MM.1S (cell line): ENCODE results near the gene TMEM184A.

Experiments used
- DNase-seq: peaks from one replicate; pipeline ENCODE4 v3.0.0-alpha.2; 2015
- H2AFZ ChIP-seq: fragments of 300-600 bp; sonication (generic); 2 replicates; pipeline ENCODE4 v1.6.0; 2016; ENCODE audit warnings: antibody characterized with exemption, low read length
- H3F3A ChIP-seq: fragments of 300-600 bp; sonication (generic); 2 replicates; pipeline ENCODE4 v1.6.1; 2016; ENCODE audit warnings: mild to moderate bottlenecking, antibody characterized with exemption, low read length, moderate library complexity, mixed read lengths; ENCODE audit not compliant: insufficient read depth
- H3K27ac ChIP-seq: fragments of 300-600 bp; sonication (generic); 2 replicates; pipeline ENCODE4 v1.5.1; 2016; ENCODE audit warnings: mild to moderate bottlenecking, low read length
- H3K27me3 ChIP-seq: fragments of 300-600 bp; sonication (generic); replicated peaks from 2 replicates; pipeline ENCODE4 v1.6.0; 2016; ENCODE audit warnings: low read length; ENCODE audit not compliant: insufficient read depth
- H3K36me3 ChIP-seq: fragments of 300-600 bp; sonication (generic); replicated peaks from 2 replicates; pipeline ENCODE4 v1.6.1; 2016; ENCODE audit warnings: mild to moderate bottlenecking, low read length, mixed read lengths; ENCODE audit not compliant: insufficient read depth
- H3K4me1 ChIP-seq: fragments of 300-600 bp; sonication (generic); 2 replicates; pipeline ENCODE4 v1.6.1; 2016; ENCODE audit warnings: low read length, mixed read lengths
- H3K4me2 ChIP-seq: fragments of 300-600 bp; sonication (generic); 2 replicates; pipeline ENCODE4 v1.6.0; 2016; ENCODE audit warnings: low read depth, low read length
- H3K4me3 ChIP-seq: fragments of 300-600 bp; sonication (generic); 2 replicates; pipeline ENCODE4 v1.5.1; 2016; ENCODE audit warnings: low read length, mixed read lengths
- H3K79me2 ChIP-seq: fragments of 300-600 bp; sonication (generic); 2 replicates; pipeline ENCODE4 v1.6.1; 2016; ENCODE audit warnings: mixed run types, low read length, mixed read lengths
- H3K9ac ChIP-seq: fragments of 300-600 bp; sonication (generic); 2 replicates; pipeline ENCODE4 v1.6.1; 2016; ENCODE audit warnings: low read length, mixed read lengths
- H3K9me2 ChIP-seq: fragments of 300-600 bp; sonication (generic); replicated peaks from 2 replicates; pipeline ENCODE4 v1.6.1; 2016; ENCODE audit warnings: mild to moderate bottlenecking, low read length, mixed read lengths; ENCODE audit not compliant: insufficient read depth
- H3K9me3 ChIP-seq: fragments of 300-600 bp; sonication (generic); replicated peaks from 2 replicates; pipeline ENCODE4 v1.6.1; 2016; ENCODE audit warnings: mild to moderate bottlenecking, low read length, mixed read lengths; ENCODE audit not compliant: insufficient read depth
- H4K20me1 ChIP-seq: fragments of 300-600 bp; sonication (generic); 2 replicates; pipeline ENCODE4 v1.6.1; 2016; ENCODE audit warnings: mild to moderate bottlenecking, low read length, moderate library complexity, mixed read lengths; ENCODE audit not compliant: insufficient read depth
- EZH2 ChIP-seq: fragments of 300-600 bp; sonication (generic); optimal IDR thresholded peaks from 2 replicates; pipeline ENCODE3; 2017; ENCODE audit warnings: low read depth, mild to moderate bottlenecking, antibody characterized with exemption, low read length, mixed read lengths
- EZH2phosphoT487 ChIP-seq: fragments of 300-600 bp; sonication (generic); IDR thresholded peaks from 2 replicates; pipeline ENCODE4 v1.6.1; 2018; ENCODE audit warnings: antibody characterized with exemption, low read length
- TF ChIP-seq, protein P1 (sequence below): fragments of 300-600 bp; sonication (generic); IDR thresholded peaks from 2 replicates; pipeline ENCODE4 v1.5.1; 2016; ENCODE audit warnings: antibody characterized with exemption, low read length, mixed read lengths

Gene TMEM184A

DNA sequence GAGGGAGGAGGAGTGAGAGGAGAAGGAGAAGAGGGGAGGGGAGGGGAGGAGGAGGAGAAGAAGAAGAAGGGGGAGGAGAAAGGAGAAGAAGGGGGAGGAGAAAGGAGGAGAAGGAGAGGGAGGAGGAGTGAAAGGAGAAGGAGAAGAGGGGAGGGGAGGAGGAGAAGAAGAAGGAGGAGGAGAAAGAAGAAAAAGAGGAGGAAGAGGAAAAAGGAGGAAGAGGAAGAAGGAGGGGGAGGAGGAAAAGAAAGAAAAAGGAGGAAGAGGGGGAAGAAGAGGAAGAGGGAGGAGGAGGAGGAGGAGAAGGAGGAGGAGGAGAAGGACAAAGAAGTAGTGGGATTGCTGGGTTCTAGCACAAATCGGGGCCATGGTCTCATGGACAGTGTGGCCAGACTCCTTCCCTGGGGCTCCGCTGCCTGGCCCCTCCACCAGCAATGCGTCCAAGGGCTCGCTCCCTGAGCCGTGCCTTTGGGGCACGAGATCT, 29.7 kb downstream of the TMEM184A start:
- DNase-seq = no peak
- no peak overlapping the region for H3K4me2 ChIP-seq
- H3K9ac ChIP-seq = no peak overlapping the region
- TF ChIP-seq, protein P1, sequence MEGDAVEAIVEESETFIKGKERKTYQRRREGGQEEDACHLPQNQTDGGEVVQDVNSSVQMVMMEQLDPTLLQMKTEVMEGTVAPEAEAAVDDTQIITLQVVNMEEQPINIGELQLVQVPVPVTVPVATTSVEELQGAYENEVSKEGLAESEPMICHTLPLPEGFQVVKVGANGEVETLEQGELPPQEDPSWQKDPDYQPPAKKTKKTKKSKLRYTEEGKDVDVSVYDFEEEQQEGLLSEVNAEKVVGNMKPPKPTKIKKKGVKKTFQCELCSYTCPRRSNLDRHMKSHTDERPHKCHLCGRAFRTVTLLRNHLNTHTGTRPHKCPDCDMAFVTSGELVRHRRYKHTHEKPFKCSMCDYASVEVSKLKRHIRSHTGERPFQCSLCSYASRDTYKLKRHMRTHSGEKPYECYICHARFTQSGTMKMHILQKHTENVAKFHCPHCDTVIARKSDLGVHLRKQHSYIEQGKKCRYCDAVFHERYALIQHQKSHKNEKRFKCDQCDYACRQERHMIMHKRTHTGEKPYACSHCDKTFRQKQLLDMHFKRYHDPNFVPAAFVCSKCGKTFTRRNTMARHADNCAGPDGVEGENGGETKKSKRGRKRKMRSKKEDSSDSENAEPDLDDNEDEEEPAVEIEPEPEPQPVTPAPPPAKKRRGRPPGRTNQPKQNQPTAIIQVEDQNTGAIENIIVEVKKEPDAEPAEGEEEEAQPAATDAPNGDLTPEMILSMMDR = no peak
- TF ChIP-seq EZH2phosphoT487 (no peak), EZH2 (no peak)
- no peaks in the 10 kb centered on the region for H3K36me3 ChIP-seq
- H3K4me3 ChIP-seq = no peak overlapping the region
- peaks cover 2% of the 10 kb centered on the region for H3K79me2 ChIP-seq
- no peaks in the 10 kb centered on the region for H3K9me2 ChIP-seq
- H3K27me3 ChIP-seq = peaks cover 61% of the 10 kb centered on the region
- H2AFZ ChIP-seq = no peak overlapping the region
- H3K27ac ChIP-seq = no peak overlapping the region
- no peaks in the 10 kb centered on the region for H3K9me3 ChIP-seq
- no peaks in the 10 kb centered on the region for H3F3A ChIP-seq
- H4K20me1 ChIP-seq = no peaks in the 10 kb centered on the region
- 0 out of 2 replicates have a peak, but pooled peaks cover under 1% of the 10 kb centered on the region for H3K4me1 ChIP-seq

DNA sequence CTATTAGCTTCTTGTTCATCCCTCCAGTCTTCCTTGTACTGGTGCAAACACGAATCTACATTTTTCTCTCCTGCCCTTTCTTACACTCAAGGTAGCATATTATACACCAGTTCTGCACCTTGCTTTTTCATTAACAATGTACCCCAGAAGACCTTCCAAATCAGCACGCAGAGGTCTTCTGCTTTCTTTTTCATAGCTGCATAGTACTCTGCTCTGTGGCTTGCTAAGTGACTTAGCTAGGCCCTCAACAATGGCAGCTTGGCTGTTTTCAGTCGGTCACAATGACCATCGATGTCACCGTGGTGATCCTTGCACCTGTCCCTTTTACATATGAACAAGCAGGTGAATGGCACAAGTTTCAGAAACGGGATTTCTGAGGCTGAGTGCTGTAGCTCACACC, 30.6 kb downstream of the TMEM184A start:
- no peak overlapping the region for H3K27ac ChIP-seq
- H3K36me3 ChIP-seq = no peaks in the 10 kb centered on the region
- peaks cover 62% of the 10 kb centered on the region for H3K27me3 ChIP-seq
- H3K9ac ChIP-seq = no peak overlapping the region
- no peaks in the 10 kb centered on the region for H3F3A ChIP-seq
- H2AFZ ChIP-seq = no peak overlapping the region
- no peak overlapping the region for H3K4me2 ChIP-seq
- DNase-seq = no peak
- H3K9me3 ChIP-seq = no peaks in the 10 kb centered on the region
- H3K9me2 ChIP-seq = no peaks in the 10 kb centered on the region
- TF ChIP-seq EZH2 = no peak
- TF ChIP-seq EZH2phosphoT487 = no peak
- TF ChIP-seq, protein P1 = no peak
- no peak overlapping the region for H3K4me3 ChIP-seq
- no peaks in the 10 kb centered on the region for H4K20me1 ChIP-seq
- H3K79me2 ChIP-seq = no peaks in the 10 kb centered on the region
- no peaks in the 10 kb centered on the region for H3K4me1 ChIP-seq

DNA sequence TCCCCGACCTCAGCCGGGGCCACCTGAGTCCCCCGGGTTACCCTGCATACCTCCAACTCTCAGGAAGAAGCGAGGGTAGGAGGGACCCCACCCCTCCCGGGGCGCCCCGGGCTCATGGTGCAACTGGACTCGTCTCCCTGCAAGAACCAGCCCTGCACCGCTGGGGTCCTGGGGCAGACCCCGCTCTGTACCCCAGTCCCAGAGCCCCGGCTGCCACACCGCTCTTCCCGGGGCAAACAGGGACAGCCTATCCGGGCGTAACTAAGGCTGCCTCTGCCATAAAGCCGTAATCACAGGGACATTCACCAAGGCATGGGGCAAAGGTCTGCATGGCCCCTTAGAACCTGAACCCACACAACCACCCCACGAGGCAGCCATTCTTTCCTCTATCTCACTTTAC, 32.2 kb downstream of the TMEM184A start:
- no peaks in the 10 kb centered on the region for H3F3A ChIP-seq
- no peaks in the 10 kb centered on the region for H3K79me2 ChIP-seq
- no peaks in the 10 kb centered on the region for H3K4me1 ChIP-seq
- no peak overlapping the region for H3K27ac ChIP-seq
- H3K9me2 ChIP-seq = no peaks in the 10 kb centered on the region
- no peak overlapping the region for H2AFZ ChIP-seq
- H4K20me1 ChIP-seq = no peaks in the 10 kb centered on the region
- H3K36me3 ChIP-seq = no peaks in the 10 kb centered on the region
- H3K9ac ChIP-seq = no peak overlapping the region
- no peak for DNase-seq
- no peak overlapping the region for H3K4me3 ChIP-seq
- TF ChIP-seq, protein P1 = no peak
- TF ChIP-seq EZH2phosphoT487 (no peak), EZH2 (no peak)
- peaks cover 71% of the 10 kb centered on the region for H3K27me3 ChIP-seq
- H3K4me2 ChIP-seq = no peak overlapping the region
- H3K9me3 ChIP-seq = no peaks in the 10 kb centered on the region
